Aorta (tissue), 5 donors: ENCODE data around the gene MRTFA. TPM values are rescaled to one million over a fixed set of nuclear protein-coding genes. Genes with fewer than 3 reads are reported as not detected.
A peak's percentile ranks its signal among the peaks of the same experiment; 100 is the strongest.

Experiments used
- ATAC-seq: fragments of 200-7000 bp; cut with Tn5 transposase; one replicate; pipeline ENCODE4 v1.9.1; 2022; ENCODE audit warnings: moderate library complexity; ENCODE audit not compliant: low FRiP score
- DNase-seq, 2 donors: peaks; one replicate each; pipeline ENCODE4 v3.0.0-alpha.2; 2020
- H3K27ac ChIP-seq, 2 donors: one replicate each; pipeline ENCODE4 v1.5.1; 2013; ENCODE audit warnings: low read length in 2 of 2, mild to moderate bottlenecking in 2 of 2, moderate library complexity in 2 of 2, control low read depth in 1 of 2, inconsistent platforms in 1 of 2, low read depth in 1 of 2
- H3K27me3 ChIP-seq, 2 donors: one replicate each; pipeline ENCODE4 v1.6.1; 2013; ENCODE audit warnings: control low read depth in 1 of 2, low read length in 1 of 2, mild to moderate bottlenecking in 1 of 2, moderate library complexity in 1 of 2; ENCODE audit not compliant: insufficient read depth in 2 of 2, control insufficient read depth in 1 of 2
- H3K36me3 ChIP-seq, 2 donors: one replicate each; pipeline ENCODE4 v1.6.1; 2013; ENCODE audit warnings: control low read depth in 1 of 2, low read length in 1 of 2, mild to moderate bottlenecking in 1 of 2; ENCODE audit not compliant: insufficient read depth in 2 of 2, control insufficient read depth in 1 of 2
- H3K4me1 ChIP-seq, 2 donors: one replicate each; pipeline ENCODE4 v1.6.1; 2013; ENCODE audit warnings: low read length in 2 of 2, control low read depth in 1 of 2, mild to moderate bottlenecking in 1 of 2, moderate library complexity in 1 of 2; ENCODE audit not compliant: insufficient read depth in 2 of 2, control insufficient read depth in 1 of 2
- H3K4me3 ChIP-seq, 2 donors: one replicate each; pipeline ENCODE4 v1.5.1; 2013; ENCODE audit warnings: low read length in 2 of 2, control low read depth in 1 of 2, mild to moderate bottlenecking in 1 of 2
- H3K9me3 ChIP-seq: one replicate; pipeline ENCODE4 v1.6.1; 2013; ENCODE audit warnings: mild to moderate bottlenecking, low read length; ENCODE audit not compliant: control insufficient read depth
- WGBS, 2 donors: extraction: QIAGEN DNeasy Blood & Tissue Kit; methylation state at CpG; one replicate each; pipeline ENCODE4 v1.1.7; 2013; 5-methylcytosine and 5-hydroxymethylcytosine counted together
- intact Hi-C, 2 donors: fragments of 100-400 bp; cut with DNase I; formaldehyde crosslinking; loops; one replicate each; pipeline versions ENCODE4 v1.14.2 to v1.15.0; 2022
- polyA plus RNA-seq, 2 donors: library from polyadenylated mRNA; stranded (reverse); fragments of 200-250 nt; gene quantifications; one replicate each; pipeline ENCODE4 v1.2.3, GENCODE V29; 2013
- total RNA-seq, 2 donors: library from RNA; stranded (reverse); fragmentation: NEBNext Ultra II Directional; extraction: Animal tissue kit (Norgen Biotek cat#: 25700); gene quantifications; one replicate each; pipeline ENCODE4 v1.2.1, GENCODE V29; 2021
- donor health status: healthy with polysubstance abuse.
- donor health status: Bipolar disorder and iron deficiency.
- donor health status: DM: no; HTN: no; CAD: no.
- donor health status: DM: no; HTN: no; CAD: no.
- donor health status: DM: yes; HTN: yes; CAD: no.

MRTFA gene
- total and polyA plus RNA-seq, 4 donors = 12.9 to 77.4 (median 51.9) TPM

DNA sequence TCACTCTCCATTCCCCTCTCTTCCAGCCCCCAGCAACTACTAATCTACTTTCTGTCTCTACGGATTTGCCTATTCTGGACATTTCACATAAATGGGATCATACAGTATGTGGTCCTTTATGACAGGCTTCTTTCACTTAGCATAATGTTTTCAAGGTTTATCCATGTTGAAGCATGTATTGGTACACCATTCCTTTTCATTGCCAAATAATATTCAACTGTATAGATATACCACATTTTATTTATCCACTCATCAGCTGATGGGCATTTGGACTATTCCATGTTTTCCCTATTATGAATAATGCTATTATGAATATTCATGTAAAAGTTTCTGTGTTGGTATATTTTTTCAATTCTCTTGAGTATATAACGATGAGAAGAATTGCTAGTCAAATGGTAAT lies 54.5 kb downstream of the MRTFA start:
- H3K27me3 ChIP-seq = no peaks in the 10 kb centered on the region
- no peaks in the 10 kb centered on the region for H3K36me3 ChIP-seq
- 98 to 100% methylated on average over 2 of the region's 2 CpGs for WGBS, 2 donors
- no peaks in the 10 kb centered on the region for H3K9me3 ChIP-seq
- no peak overlapping the region for H3K4me3 ChIP-seq
- no peak for DNase-seq
- intact Hi-C loops = no loop called here
- H3K4me1 ChIP-seq = peaks cover 0 to 2% of the 10 kb centered on the region in 2 donors
- no peak overlapping the region for H3K27ac ChIP-seq
- no peak for ATAC-seq

DNA sequence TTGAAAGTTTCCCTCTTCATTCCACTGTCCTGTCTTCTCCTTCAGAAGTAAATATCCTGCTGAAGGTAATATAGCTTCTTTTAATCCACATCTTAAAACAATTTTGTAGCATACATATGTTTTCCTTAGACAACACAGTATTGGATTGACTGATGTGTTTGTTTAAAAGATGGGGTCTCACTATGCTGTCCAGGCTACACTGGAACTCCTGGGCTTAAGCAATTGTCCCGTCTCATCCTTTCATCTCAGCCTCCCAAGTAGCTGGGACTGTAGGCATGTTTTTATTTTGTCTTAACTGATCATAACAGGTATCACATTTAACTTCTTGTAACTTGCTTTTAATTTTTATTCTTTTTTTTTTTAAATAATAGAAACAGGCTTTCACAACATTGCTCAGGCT lies 55.9 kb downstream of the MRTFA start:
- intact Hi-C loops = no loop called here
- ATAC-seq = no peak

DNA sequence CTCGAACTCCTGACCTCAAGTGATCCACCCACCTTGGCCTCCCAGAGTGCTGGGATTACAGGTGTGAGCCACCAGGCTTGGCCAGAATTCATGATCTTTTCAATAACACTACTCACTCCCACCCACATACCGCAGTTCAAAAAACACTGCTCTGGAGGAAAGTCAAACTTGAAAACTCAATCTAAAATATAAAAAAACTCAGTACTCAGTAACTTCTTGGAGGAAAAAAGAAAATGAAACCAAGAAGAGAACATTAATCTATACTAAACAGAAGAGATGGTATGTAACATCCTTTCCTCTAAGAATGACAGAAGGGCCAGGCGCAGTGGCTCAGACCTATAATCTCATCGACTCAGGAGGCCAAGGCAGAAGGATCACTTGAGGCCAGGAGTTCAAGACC lies 58.3 kb downstream of the MRTFA start:
- H3K36me3 ChIP-seq = no peaks in the 10 kb centered on the region
- H3K27ac ChIP-seq = no peak overlapping the region
- H3K27me3 ChIP-seq = no peaks in the 10 kb centered on the region
- H3K9me3 ChIP-seq = no peaks in the 10 kb centered on the region
- H3K4me3 ChIP-seq = no peak overlapping the region
- peaks cover 0 to 4% of the 10 kb centered on the region in 2 donors for H3K4me1 ChIP-seq
- intact Hi-C loops = no loop called here
- WGBS, 2 donors = 87 to 90% methylated on average over 4 of the region's 4 CpGs
- no peak for DNase-seq
- ATAC-seq = no peak

More for the DNA sequence above, 55.9 kb downstream of the MRTFA start:
- no peaks in the 10 kb centered on the region for H3K27me3 ChIP-seq
- no peaks in the 10 kb centered on the region for H3K36me3 ChIP-seq
- no peak for DNase-seq
- 98 to 100% methylated on average over 1 of the region's 1 CpG for WGBS, 2 donors
- H3K9me3 ChIP-seq = no peaks in the 10 kb centered on the region
- H3K27ac ChIP-seq = no peak overlapping the region
- H3K4me1 ChIP-seq = peaks cover 0 to 2% of the 10 kb centered on the region in 2 donors
- no peak overlapping the region for H3K4me3 ChIP-seq

DNA sequence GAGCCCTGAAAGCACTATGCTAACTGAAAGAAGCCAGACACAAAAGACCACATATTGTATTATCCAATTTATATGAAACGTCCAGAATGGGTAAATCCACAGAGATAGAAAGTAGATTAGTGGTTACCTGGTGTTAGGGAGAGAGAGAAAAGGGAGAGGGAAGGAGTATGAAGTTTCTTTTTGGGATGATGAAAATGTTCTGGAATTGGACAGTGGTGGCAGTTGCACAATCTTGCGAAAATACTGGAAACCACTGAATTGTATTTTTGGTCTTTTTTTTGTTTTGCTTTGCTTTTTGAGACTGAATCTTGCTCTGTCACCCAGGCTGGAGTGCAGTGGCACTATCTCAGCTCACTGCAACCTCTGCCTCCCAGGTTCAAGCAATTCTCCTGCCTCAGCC lies 63.5 kb downstream of the MRTFA start:
- intact Hi-C loops = no loop called here
- ATAC-seq (peak; percentile 29), DNase-seq (no peak)
- Histone ChIP-seq H3K4me3 (no peak overlapping the region), H3K27ac (no peak overlapping the region), H3K27me3 (no peaks in the 10 kb centered on the region), H3K36me3 (no peaks in the 10 kb centered on the region), H3K9me3 (no peaks in the 10 kb centered on the region), H3K4me1 (peaks cover 1 to 2% of the 10 kb centered on the region in 2 donors)
- WGBS, 2 donors = 73 to 78% methylated on average over 2 of the region's 2 CpGs

DNA sequence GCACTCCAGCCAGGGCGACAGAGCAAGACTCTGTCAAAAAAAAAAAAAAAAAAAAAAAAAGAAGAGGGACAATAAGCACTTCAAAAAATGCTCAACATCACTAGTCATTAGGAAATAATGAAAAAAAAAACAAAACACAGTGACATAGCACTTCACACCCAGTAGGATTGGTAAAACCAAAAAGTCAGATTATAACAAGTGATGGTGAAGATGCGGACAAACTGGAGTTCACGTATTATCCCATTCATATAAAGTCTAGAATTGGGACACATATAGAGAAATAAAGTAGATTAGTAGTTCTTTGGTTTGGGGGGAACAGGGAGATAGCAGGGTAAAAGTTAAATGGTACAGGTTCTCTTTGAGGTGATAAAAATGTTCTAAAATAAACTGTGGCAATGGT lies 64.6 kb downstream of the MRTFA start:
- ATAC-seq (no peak), DNase-seq (no peak)
- WGBS, 2 donors = 98 to 99% methylated on average over 3 of the region's 3 CpGs
- Histone ChIP-seq H3K36me3 (no peaks in the 10 kb centered on the region), H3K4me1 (peaks cover 2% of the 10 kb centered on the region in 2 donors), H3K27ac (no peak overlapping the region), H3K9me3 (no peaks in the 10 kb centered on the region), H3K27me3 (no peaks in the 10 kb centered on the region), H3K4me3 (no peak overlapping the region)
- intact Hi-C loops = no loop called here

DNA sequence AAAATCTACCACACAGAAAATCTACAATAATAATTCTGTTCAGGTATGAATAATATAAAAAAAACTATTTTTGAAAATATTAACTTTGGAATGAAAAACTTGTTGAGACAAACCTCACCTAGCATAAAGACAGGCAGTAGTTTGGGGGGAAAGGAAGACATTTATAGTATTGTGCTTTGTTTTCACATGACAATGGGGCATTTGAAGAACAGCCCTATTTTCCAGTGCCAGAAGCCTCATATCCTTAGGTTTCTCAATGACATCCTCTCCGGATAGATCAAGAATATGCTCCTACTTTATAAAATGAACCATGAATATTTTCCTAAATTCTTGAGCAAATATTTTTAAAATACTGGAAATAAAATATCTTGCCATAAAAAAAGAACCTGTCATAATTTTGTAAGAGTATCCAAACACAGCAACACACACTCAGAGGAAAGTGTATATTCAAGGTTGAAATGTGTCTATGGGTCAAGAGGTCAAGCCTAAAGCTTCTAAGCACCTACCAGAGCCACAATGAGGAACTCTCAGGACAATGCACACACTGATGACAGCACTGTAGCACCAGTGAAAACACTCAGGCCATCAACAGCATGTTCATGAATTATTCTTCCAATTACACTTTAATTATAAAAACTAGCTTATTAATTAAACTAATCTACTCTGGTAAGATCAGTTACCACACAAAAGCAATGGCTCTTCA lies 68.7 kb downstream of the MRTFA start:
- Histone ChIP-seq H3K36me3 (no peaks in the 10 kb centered on the region), H3K4me3 (no peak overlapping the region), H3K4me1 (peaks cover 3 to 4% of the 10 kb centered on the region in 2 donors), H3K27ac (no peak overlapping the region), H3K9me3 (no peaks in the 10 kb centered on the region), H3K27me3 (no peaks in the 10 kb centered on the region)
- DNase-seq (no peak), ATAC-seq (no peak)
- WGBS, 2 donors = 6 to 17% methylated on average over 1 of the region's 1 CpG
- intact Hi-C loops = no loop called here

DNA sequence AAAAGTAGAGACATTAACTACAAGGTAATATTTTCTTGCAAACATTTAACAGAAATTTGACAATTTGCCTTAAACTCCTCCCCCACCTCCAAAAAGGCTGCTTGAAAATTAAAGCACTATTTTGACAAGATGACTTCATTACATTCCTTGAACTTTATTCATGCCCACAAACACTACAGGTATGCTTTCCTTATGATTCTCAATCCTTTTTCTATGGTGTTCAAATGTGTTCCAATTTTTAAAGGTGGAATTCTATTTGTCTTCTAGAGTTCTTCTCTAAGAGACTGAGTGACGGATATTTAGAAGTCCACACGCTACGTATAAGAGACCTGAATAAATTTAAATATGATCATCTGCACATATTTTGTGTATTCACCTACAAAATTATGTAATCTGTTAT lies 69.4 kb downstream of the MRTFA start:
- H3K9me3 ChIP-seq = no peaks in the 10 kb centered on the region
- no peak overlapping the region for H3K27ac ChIP-seq
- H3K4me3 ChIP-seq = no peak overlapping the region
- peaks cover 3 to 4% of the 10 kb centered on the region in 2 donors for H3K4me1 ChIP-seq
- no peak for ATAC-seq
- H3K27me3 ChIP-seq = no peaks in the 10 kb centered on the region
- DNase-seq = no peak
- 72 to 82% methylated on average over 3 of the region's 3 CpGs for WGBS, 2 donors
- intact Hi-C loops = no loop called here
- H3K36me3 ChIP-seq = no peaks in the 10 kb centered on the region

DNA sequence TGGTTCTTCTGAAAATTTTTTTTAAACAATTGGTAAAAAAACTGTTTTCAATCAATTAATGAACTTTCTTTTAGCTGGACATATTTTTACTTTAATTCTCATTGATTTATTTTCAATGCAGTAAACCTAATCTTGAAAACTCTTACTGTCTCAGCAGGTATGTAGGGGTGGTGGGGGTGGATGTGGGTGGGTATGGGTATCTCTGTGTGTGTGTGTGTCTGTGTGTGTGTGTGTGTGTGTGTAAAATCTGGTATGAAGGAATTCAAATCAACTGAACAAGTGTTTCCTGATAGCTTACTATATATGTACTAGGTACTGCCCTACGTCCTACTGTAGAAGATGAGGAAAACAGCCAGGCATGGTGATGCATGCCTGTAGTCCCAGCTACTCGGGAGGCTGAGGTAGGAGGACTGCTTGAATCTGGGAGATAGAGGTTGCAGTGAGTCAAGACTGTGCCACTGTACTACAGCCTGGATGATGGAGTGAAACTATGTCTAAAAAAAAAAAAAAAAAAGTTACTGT lies 75.5 kb downstream of the MRTFA start:
- no peaks in the 10 kb centered on the region for H3K27me3 ChIP-seq
- no peak for ATAC-seq
- WGBS, 2 donors = 87 to 89% methylated on average over 2 of the region's 2 CpGs
- H3K9me3 ChIP-seq = no peaks in the 10 kb centered on the region
- no peaks in the 10 kb centered on the region for H3K36me3 ChIP-seq
- H3K27ac ChIP-seq = no peak overlapping the region
- H3K4me3 ChIP-seq = no peak overlapping the region
- DNase-seq = no peak
- intact Hi-C loops = no loop called here
- H3K4me1 ChIP-seq = peaks cover 2 to 3% of the 10 kb centered on the region in 2 donors

DNA sequence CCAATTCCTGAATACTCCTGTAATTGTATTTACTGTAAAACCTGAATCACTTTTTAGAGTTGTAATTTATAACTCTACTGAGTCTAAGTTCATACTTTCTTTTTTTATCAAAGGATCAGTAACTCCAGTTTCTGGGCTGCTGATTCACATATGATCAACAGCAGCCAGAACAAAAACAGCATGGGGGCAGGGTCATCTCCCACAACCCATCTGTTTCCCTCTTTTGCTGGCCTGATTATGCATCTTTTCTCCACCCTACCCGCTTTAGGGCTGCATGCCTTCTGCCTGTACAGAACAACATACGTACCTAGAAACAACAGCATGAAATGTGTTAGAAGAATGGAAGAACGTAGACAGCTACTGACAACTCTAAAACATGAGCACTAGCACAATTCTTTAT lies 76.0 kb downstream of the MRTFA start:
- 89 to 90% methylated on average over 3 of the region's 3 CpGs for WGBS, 2 donors
- ATAC-seq = no peak
- DNase-seq = no peak

More for the DNA sequence above, 76.0 kb downstream of the MRTFA start:
- no peak overlapping the region for H3K4me3 ChIP-seq
- H3K9me3 ChIP-seq = no peaks in the 10 kb centered on the region
- peaks cover 1 to 2% of the 10 kb centered on the region in 2 donors for H3K4me1 ChIP-seq
- intact Hi-C loops = no loop called here
- H3K27me3 ChIP-seq = no peaks in the 10 kb centered on the region
- no peaks in the 10 kb centered on the region for H3K36me3 ChIP-seq
- H3K27ac ChIP-seq = no peak overlapping the region
